ENCODE data around the gene BICRA.
A peak's percentile ranks its signal among the peaks of the same experiment; 100 is the strongest.

BICRA gene

DNA sequence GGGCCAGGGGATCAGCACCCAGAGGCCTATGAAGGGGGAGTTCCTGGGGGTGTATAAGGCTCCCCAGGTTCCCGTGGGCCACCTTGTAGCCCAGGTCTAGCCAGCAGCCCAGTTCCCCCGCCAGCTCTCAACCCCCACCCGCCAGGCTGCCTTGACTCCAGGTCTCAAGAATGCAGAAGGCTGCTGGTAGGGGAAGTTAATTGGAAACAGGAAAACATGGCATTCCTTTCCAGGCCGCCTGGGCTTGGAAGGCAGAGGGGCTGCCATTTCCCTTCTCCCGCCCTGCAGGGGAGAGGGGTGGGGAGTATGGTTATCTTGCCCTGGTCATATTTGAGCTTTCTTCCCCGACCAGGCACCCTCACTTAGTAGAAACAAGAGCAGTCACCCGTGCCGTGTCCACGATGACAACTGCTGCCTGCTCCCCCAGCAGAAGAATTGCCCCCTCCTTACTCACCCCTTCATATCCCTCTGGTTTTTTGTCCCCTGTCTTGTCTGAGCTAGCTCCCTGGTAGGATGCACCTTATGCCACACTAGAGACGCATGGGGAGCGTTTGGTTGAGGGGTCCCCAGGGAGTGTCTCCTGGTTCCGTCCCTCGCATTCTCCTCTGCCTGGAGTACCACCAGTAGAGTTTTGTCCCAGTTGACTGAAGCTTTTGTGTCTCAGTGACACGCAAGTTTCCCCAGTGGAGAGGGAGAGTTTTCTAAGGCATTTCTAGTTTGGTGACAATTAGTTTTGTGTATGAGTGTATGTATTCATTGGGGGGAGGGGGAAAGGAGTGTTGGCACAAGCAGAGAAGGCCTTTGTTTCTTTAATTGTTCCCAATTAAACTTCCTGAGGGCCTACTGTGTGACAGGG, 4.5 kb downstream of the BICRA start:
- Histone ChIP-seq H3K9ac (ENCODE audit: low read depth, low read length) (peak overlapping the region; percentile 20; the same call in 1 of the 2 replicates), H3K36me3 (ENCODE audit: insufficient read depth, low read length) (no peaks in the 10 kb centered on the region), H3K4me1 (ENCODE audit: insufficient read depth, low read length) (peaks cover 28% of the 10 kb centered on the region), H3K9me3 (ENCODE audit: control insufficient read depth, insufficient read depth, low read length) (no peaks in the 10 kb centered on the region)

- Histone ChIP-seq H3K9ac (ENCODE audit: low read depth, low read length) (no peak overlapping the region; the same call in 1 of the 2 replicates), H3K4me1 (ENCODE audit: insufficient read depth, low read length) (peaks cover 33% of the 10 kb centered on the region), H3K36me3 (ENCODE audit: insufficient read depth, low read length) (no peaks in the 10 kb centered on the region), H3K9me3 (ENCODE audit: control insufficient read depth, insufficient read depth, low read length) (no peaks in the 10 kb centered on the region)
These were observed 5.0 kb downstream of the BICRA start for GRCh38 chr19:47614021-47614295.

DNA sequence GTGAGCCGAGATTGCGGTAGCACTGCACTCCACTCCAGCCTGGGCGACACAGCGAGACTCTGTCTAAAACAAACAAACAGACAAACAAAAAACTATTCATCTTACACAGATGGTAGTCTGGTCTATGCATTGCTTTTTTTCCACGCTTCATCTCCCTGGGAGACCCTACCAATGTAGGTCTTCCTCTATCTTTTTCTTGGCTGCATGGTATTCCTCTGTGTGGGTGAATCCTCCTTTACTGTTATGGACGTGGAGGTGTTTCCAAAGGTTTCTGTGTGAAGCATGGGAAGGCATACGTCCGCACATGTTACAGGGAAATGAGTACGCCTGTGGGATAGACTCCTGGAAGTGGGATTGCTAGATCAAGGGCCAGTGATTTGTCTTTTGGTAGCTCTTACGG, 5.6 kb downstream of the BICRA start:
- Histone ChIP-seq H3K9me3 (ENCODE audit: control insufficient read depth, insufficient read depth, low read length) (no peaks in the 10 kb centered on the region), H3K36me3 (ENCODE audit: insufficient read depth, low read length) (no peaks in the 10 kb centered on the region), H3K4me1 (ENCODE audit: insufficient read depth, low read length) (peaks cover 33% of the 10 kb centered on the region), H3K9ac (ENCODE audit: low read depth, low read length) (no peak overlapping the region)

- H3K9ac ChIP-seq (ENCODE audit: low read depth, low read length) = no peak overlapping the region
- H3K4me1 ChIP-seq (ENCODE audit: insufficient read depth, low read length) = peaks cover 35% of the 10 kb centered on the region
- no peaks in the 10 kb centered on the region for H3K36me3 ChIP-seq (ENCODE audit: insufficient read depth, low read length)
- H3K9me3 ChIP-seq (ENCODE audit: control insufficient read depth, insufficient read depth, low read length) = no peaks in the 10 kb centered on the region
These were observed 6.3 kb downstream of the BICRA start for GRCh38 chr19:47615230-47615629.

- H3K9me3 ChIP-seq (ENCODE audit: control insufficient read depth, insufficient read depth, low read length) = no peaks in the 10 kb centered on the region
- no peak overlapping the region for H3K9ac ChIP-seq (ENCODE audit: low read depth, low read length)
- peaks cover 37% of the 10 kb centered on the region for H3K4me1 ChIP-seq (ENCODE audit: insufficient read depth, low read length)
- no peaks in the 10 kb centered on the region for H3K36me3 ChIP-seq (ENCODE audit: insufficient read depth, low read length)
These were observed 6.8 kb downstream of the BICRA start for GRCh38 chr19:47615714-47616113.

DNA sequence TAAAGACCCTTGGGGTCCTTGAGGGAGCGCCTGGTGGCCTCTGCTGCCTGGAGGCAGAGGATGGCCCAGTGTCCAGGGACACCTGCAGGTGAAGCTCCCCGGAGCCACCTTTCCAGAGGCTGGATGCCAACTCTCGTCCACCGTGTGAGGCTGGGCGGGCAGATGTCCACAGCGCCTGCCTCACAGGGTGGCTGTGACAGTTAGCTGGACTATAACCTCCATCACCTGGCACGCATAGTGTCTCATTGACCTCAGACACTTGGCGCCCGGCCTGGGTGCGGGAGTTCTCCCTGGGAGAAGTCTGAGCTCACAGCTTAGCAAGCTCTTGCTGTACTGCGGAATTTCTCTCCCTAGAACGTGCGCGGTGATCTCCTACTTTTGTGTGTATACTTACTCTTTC, 9.8 kb downstream of the BICRA start:
- H3K36me3 ChIP-seq (ENCODE audit: insufficient read depth, low read length) = no peaks in the 10 kb centered on the region
- H3K9ac ChIP-seq (ENCODE audit: low read depth, low read length) = no peak overlapping the region
- peaks cover 31% of the 10 kb centered on the region for H3K4me1 ChIP-seq (ENCODE audit: insufficient read depth, low read length)
- no peaks in the 10 kb centered on the region for H3K9me3 ChIP-seq (ENCODE audit: control insufficient read depth, insufficient read depth, low read length)

DNA sequence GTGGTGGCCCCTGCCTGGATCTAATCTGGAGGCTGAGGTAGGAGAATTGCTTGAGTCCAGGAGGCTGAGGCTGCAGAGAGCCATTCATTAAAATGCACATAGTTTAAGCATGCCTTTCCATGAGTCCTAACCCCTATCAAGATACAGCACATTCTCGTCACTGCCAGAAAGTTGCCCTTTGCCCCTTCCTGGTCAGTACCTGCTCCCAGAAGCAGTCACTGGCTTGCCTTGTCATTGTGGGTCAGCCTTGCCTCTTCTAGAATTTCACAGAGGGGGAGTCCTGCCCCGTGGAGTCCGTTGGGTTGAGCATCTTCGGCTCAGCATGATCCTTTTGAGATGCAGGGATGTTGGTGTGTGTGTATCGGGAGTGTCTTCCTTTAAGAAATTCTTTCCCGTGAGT, 10.8 kb downstream of the BICRA start:
- no peaks in the 10 kb centered on the region for H3K36me3 ChIP-seq (ENCODE audit: insufficient read depth, low read length)
- H3K9ac ChIP-seq (ENCODE audit: low read depth, low read length) = no peak overlapping the region
- H3K9me3 ChIP-seq (ENCODE audit: control insufficient read depth, insufficient read depth, low read length) = no peaks in the 10 kb centered on the region
- H3K4me1 ChIP-seq (ENCODE audit: insufficient read depth, low read length) = peaks cover 36% of the 10 kb centered on the region

DNA sequence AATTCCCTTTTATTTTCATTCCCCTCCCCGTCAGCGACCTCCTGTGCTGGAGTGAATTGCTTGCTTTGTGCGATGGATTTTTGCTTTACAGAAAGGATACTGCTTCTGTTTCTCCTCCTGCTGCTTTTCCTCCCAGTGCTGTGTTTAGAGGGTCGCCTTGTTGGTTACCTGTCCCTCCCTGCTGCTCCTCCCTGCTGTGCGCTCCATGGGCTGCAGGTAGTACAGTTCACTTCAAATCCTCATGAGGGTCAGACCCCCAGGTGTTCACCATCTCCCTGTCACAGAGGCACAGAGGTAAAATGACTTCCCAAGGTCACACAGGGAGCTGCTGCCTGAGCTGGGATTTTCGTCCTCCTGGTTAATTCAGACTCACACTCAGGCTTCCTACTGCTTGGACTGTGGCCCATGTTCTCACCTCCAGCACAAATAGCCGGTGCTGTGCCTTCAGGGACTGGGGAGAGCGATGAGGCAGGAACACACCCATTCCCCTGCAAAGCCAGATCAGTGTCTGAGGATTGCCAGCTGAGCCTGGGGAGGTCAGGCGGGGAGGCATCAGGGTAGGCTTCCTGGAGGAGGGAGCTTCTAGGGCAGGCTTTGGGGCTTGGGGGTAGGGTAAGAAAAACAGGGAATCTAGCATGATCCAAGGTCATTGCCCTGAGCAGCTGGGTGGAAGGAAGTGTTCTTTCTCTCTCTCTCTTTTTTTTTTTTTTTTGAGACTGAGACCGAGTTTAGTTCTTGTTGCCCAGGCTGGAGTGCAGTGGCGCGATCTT, 14.4 kb downstream of the BICRA start:
- Histone ChIP-seq H3K36me3 (ENCODE audit: insufficient read depth, low read length) (no peaks in the 10 kb centered on the region), H3K9ac (ENCODE audit: low read depth, low read length) (no peak overlapping the region), H3K4me1 (ENCODE audit: insufficient read depth, low read length) (peaks cover 44% of the 10 kb centered on the region), H3K9me3 (ENCODE audit: control insufficient read depth, insufficient read depth, low read length) (no peaks in the 10 kb centered on the region)

DNA sequence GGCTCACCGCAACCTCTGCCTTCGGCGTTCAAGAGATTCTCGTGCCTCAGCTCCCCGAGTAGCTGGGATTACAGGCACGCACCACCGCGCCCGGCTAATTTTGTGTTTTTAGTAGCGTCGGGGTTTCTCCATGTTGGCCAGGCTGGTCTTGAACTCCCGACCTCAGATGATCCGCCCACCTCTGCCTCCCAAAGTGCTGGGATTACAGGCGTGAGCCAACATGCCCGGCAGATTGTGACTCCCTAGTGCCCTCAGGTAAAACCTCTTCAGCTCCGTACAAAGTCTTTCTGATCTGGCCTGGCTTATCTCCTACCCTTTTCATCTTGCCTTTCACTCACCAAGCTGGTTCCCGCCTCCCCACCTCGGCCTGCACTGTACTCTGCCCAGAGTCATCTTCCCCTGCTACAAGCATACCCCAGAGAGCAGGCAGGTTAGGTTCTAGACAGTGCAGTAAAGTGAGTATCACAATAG, 15.0 kb downstream of the BICRA start:
- Histone ChIP-seq H3K4me1 (ENCODE audit: insufficient read depth, low read length) (peaks cover 39% of the 10 kb centered on the region), H3K9me3 (ENCODE audit: control insufficient read depth, insufficient read depth, low read length) (no peaks in the 10 kb centered on the region), H3K9ac (ENCODE audit: low read depth, low read length) (no peak overlapping the region), H3K36me3 (ENCODE audit: insufficient read depth, low read length) (no peaks in the 10 kb centered on the region)

- no peak overlapping the region for H3K9ac ChIP-seq (ENCODE audit: low read depth, low read length)
- H3K36me3 ChIP-seq (ENCODE audit: insufficient read depth, low read length) = no peaks in the 10 kb centered on the region
These were observed 16.7 kb downstream of the BICRA start for GRCh38 chr19:47625650-47626049.

GRCh38 chr19:47626238-47626637, 17.3 kb downstream of the BICRA start:
- Histone ChIP-seq H3K4me1 (ENCODE audit: insufficient read depth, low read length) (peaks cover 27% of the 10 kb centered on the region), H3K9ac (ENCODE audit: low read depth, low read length) (no peak overlapping the region), H3K36me3 (ENCODE audit: insufficient read depth, low read length) (no peaks in the 10 kb centered on the region), H3K9me3 (ENCODE audit: control insufficient read depth, insufficient read depth, low read length) (no peaks in the 10 kb centered on the region)

More at GRCh38 chr19:47625650-47626049, 16.7 kb downstream of the BICRA start:
- no peaks in the 10 kb centered on the region for H3K9me3 ChIP-seq (ENCODE audit: control insufficient read depth, insufficient read depth, low read length)
- H3K4me1 ChIP-seq (ENCODE audit: insufficient read depth, low read length) = peaks cover 32% of the 10 kb centered on the region

DNA sequence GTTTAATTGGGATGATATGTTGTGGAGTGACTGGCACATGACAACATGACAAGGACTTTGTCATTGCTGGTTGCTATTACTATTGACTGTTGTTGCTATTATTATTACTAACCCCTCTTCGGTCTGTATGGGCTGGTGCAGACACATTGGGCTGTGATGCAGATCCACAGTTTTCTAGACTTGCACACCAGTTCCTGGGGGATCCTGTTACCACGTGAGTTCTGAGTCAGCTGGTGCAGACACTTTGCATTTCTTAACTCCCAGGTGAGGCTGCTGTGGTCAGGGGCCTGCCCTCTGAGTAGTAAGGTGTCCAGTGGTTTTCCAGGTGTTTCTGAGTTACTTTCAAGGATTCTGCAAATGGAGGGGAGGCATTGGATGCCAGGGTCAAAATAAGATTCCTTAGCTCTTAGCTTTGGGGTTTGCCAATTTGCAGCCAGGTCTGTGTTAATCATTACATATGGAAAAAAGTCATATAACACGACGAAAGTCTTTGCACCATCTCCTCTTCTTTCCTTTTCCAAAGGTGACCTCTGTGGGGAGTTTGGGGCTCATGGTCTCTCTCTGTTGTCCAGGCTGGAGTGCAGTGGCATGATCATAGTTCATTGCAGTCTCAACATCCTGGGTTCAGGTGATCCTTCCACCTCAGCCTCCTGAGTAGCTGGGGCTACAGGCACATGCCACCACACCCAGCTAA, 19.3 kb downstream of the BICRA start:
- H3K9ac ChIP-seq (ENCODE audit: low read depth, low read length) = no peak overlapping the region
- no peaks in the 10 kb centered on the region for H3K36me3 ChIP-seq (ENCODE audit: insufficient read depth, low read length)
- H3K4me1 ChIP-seq (ENCODE audit: insufficient read depth, low read length) = peaks cover 25% of the 10 kb centered on the region
- no peaks in the 10 kb centered on the region for H3K9me3 ChIP-seq (ENCODE audit: control insufficient read depth, insufficient read depth, low read length)

- Histone ChIP-seq H3K9ac (ENCODE audit: low read depth, low read length) (no peak overlapping the region), H3K4me1 (ENCODE audit: insufficient read depth, low read length) (peaks cover 19% of the 10 kb centered on the region), H3K9me3 (ENCODE audit: control insufficient read depth, insufficient read depth, low read length) (no peaks in the 10 kb centered on the region), H3K36me3 (ENCODE audit: insufficient read depth, low read length) (no peaks in the 10 kb centered on the region)
These were observed 21.7 kb downstream of the BICRA start for GRCh38 chr19:47630594-47630993.

DNA sequence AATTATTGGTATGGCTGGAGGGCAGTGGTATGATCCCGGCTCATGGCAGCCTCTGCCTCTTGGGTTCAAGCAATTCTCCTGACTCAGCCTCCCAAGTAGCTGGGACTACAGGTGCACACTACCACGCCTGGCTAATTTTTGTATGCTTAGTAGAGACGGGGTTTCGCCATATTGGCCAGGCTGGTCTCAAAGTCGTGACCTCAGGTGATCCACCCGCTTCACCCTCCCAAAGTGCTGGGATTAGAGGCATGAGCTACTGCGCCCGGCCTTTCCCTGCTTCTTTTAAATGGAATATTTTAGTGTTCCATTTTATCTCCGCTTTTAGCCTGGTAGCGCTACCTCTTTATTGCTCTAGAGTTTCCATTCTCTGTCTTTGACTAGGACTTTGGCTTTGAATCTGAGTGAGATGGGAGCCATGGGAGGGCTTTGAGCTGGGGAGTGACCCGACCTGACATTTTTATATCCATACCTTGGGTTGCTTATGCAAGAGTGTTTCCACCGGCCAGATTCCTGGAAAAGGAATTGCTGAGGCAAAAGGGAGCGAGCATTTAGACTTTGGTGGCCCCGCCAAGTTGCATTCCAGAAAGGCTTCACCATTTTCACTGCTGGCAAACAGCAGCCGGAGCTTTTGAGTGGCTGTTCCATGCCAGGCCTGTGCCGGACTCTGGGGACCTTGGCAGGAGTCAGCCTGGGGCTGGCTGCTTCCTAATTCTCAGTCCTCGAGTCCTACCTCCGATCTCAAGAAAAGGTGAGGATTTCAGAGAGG, 22.9 kb downstream of the BICRA start:
- Histone ChIP-seq H3K4me1 (ENCODE audit: insufficient read depth, low read length) (peaks cover 18% of the 10 kb centered on the region), H3K9me3 (ENCODE audit: control insufficient read depth, insufficient read depth, low read length) (no peaks in the 10 kb centered on the region), H3K36me3 (ENCODE audit: insufficient read depth, low read length) (no peaks in the 10 kb centered on the region), H3K9ac (ENCODE audit: low read depth, low read length) (no peak overlapping the region)
